NCI-H146 (cell line): ENCODE measurements around the gene RASGEF1B.
"Not testable (repeated sequence)": the region's sequence is repeated elsewhere in the genome, so short reads cannot be mapped to it uniquely, and the experiment has no call there.

Source experiments
- DNase-seq: peaks from one replicate; lab custom pipeline; 2025; lab: John Stamatoyannopoulos, UW

RASGEF1B gene

DNA sequence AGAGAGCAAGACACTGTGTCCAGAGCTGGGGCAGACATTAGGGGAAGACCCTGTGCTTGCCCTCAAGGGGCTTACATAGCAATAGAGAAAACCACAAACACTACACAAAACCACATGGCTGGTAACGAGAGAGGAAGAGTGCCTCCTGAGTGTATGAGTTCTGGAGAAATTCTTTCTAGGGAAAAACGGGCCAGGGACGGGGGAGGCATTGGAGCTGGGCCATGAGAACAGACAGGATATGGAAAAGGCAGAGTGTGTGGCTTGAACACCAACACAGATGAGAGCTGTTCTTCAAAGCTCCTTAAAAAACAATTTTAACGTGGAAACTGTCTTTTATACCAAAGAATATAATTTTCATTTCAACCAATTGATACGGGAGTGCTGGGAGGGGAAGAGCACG lies 42.7 kb downstream of the RASGEF1B start:
- no peak for DNase-seq

DNA sequence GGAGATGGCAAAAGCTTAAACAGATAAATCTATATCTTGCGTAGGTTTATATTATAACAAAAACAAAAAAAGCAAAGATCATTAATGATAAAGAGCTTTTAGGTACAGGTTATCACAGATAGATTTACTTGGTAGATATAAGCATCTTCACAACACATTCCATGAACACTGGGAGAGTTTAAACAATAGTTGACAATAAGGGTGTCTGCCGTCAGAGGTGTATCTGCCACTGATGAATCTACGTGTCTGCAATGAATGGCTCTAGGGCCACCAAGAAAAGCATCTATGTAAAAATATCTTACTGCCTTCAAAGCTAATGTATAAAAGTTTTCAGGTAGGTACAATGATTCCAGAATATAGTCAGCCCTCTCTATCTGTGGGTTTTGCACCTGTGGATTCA lies 43.7 kb downstream of the RASGEF1B start:
- DNase-seq = no peak

DNA sequence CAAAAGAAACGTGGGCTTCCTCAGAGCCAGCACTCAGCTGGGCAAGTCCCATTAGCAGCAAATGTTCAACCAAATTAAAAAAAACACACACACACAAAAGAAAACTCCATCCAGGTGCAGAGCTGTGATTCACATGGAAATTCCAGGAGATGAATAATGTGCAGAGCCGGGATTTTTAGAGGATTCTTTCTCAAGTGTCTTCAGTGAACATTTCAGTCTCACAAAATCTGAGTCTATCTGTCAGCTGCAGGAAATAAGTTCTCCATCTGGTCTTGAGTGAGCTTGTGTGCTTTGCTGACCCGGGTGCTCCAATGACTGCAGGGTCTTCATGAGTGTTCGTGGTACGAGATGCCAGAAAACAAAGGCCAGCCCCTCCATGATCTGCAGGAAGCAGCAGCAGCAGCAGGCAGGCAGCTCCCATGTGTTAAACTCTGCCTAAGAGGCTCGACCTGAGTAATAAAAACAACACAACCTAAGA lies 44.3 kb downstream of the RASGEF1B start:
- DNase-seq = no peak

DNA sequence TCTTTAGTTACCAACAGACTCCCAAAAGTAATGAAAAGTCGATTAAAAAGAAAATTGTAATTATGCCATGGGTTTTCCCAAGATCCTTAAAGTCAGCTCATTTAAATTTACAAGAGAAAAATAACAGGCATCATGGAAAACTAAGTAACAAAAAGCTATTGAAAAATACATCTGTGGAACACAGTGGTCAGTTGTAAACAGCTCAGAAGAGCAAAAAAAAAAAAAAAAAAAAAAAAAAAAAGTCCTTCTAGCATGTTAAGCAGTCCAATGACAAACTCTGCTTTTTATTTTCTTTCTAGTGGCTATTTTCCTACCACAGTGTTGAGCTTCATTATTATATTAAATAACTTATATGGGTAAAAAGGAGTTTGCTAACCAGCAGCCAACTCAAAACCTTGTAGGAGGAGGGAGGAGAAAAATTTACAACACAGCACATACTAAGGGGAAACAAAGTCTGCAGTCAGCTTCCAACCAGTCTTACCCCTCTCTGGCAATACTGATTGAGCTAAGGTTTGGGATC lies 44.9 kb downstream of the RASGEF1B start:
- no peak for DNase-seq

DNA sequence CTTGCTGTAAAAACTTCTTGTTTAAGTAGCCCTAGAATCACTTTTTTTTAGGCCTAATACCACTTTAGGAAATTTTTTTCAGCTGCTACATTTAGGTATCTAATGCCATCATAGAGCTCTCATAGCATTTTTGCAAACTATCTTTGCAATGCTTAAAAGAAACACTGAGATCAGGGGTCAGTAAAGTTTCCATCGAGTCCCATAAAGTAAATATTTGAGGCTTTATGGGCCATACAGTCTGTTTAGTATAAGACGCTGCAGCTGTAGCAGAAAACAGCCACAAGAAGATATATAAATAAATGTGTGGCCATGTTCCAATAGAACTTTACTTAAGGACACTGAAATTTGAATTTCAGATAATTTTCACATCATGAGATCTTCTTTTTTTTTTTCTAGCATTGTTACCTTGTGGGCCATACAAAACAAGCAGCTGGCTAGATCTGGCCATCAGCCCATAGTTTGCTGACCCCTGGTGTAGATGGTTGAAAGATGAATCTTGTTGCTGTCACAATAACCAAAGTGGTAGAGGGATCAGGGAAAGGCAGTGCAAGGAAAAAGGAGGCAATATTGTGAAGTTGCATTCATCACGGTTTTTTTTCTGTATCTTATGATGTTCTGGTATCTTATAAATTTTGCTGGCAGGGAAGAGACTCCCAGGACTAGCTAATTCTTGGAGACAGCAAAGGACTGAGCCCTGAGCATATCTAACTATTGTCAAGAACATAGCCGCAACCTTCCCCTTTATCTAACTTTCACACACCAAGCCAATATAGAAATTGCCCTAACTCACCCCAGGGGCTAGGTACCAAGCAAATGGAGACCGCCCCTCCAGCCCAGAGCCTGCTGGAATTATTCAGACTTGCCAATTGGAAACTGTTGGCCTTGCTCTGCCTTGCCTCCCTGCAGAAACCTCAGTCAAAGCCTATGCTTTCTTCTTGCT lies 46.6 kb downstream of the RASGEF1B start:
- DNase-seq = no peak

GRCh38 chr4:81424336-81424735 lies 47.4 kb downstream of the RASGEF1B start:
- DNase-seq = no peak

- peak; percentile 6 for DNase-seq
These were observed 49.1 kb downstream of the RASGEF1B start for GRCh38 chr4:81422595-81422994.

DNA sequence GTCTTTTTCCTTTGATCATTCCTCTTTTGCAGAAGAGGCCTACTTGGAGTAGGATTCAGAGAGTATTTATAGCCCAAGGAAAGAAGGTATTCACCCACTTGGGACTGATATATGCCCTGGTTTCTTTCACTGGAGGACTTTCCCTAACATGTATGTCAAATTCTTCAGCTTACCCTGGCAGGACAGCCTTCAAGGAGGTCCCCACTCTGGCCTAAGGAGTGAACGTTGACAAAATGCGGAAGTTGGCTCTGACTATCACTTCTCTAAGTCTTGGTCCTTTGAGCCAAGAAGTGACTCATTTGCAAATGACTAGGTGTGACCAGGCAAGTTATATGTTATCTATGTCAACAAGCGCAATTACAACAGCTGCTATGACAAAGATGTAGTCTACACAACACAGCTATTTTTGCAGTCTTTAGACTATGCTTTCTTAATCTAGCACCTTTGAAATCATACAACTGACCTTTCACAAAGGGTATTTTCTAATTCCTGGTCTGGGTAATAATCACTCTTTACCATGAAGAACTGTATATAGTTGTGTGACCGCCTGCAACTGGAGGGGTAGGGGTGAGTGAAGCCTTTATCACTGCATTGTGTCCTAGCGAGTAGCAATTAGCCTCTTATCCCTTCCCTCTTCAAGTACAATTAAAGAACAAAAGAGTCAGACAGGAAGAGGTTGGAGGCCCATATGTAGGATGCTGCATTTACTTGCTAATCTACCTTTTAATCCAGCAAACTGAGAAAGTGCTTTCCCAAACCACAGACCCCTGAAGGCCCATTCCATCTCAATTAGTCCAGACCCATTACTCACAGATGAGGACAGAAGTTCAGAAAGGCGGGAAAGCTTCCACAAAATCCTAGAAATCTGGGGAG lies 50.1 kb downstream of the RASGEF1B start:
- peak; percentile 72 for DNase-seq

GRCh38 chr4:81418572-81418971 lies 53.1 kb downstream of the RASGEF1B start:
- DNase-seq = no peak

GRCh38 chr4:81412946-81413495 lies 58.7 kb downstream of the RASGEF1B start:
- no peak for DNase-seq

- DNase-seq = no peak
These were observed 61.0 kb downstream of the RASGEF1B start for GRCh38 chr4:81410680-81411079.

DNA sequence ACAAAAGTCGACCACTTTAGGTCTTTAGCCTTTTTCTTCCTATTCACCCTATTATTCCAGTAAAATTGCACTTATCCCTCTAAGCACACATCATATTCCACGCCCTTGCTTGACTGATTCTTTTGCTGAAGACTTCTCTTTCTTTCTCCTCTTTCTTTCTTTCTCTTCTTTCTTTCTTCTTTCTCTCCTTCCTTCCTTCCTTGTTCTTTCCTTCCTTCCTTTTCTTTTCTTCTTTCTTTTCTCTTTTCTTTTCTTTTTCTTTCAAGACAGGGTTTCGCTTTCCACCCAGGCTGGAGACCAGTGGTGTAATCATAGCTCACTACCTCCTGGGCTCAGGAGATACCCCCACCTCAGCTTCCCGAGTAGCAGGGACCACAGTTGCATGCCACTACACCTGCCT lies 61.9 kb downstream of the RASGEF1B start:
- DNase-seq = no peak

DNA sequence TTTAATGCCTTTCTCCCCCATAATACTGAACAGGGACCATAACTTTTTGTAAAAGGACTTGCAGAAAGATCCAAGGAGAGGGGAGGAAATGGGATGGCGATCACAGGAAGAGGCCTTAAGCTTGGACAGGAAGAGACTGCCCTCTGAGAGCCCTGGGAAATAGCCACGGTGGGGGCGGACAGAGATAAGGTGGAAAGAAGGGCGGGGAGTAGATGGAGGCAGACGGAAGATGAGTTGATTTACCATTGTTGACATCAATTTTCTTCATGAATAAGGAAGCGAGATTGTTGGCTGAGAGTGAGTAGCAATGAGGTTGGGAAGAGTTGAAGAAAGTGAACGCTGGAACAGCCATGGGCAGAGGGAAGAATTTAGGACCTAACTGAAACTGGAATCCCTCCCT lies 63.4 kb downstream of the RASGEF1B start:
- DNase-seq = no peak

GRCh38 chr4:81407726-81408125 lies 64.0 kb downstream of the RASGEF1B start:
- no peak for DNase-seq

DNA sequence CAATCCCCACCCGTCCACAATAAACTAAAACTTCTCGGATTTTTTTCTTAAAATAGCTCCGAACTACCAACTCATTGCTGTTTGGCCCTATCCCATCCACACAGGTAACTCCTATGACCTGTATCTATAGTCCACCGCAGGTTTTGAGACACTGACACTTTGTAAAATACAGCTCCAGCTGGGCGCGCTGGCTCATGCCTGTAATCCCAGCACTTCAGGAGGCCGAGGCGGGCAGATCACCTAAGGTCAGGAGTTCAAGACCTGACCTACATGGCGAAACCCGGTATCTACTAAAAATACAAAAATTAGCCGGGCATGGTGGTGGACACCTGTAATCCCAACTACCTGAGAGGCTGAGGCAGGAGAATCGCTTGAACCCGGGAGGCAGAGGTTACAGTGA lies 65.2 kb downstream of the RASGEF1B start:
- not testable (repeated sequence) for DNase-seq

DNA sequence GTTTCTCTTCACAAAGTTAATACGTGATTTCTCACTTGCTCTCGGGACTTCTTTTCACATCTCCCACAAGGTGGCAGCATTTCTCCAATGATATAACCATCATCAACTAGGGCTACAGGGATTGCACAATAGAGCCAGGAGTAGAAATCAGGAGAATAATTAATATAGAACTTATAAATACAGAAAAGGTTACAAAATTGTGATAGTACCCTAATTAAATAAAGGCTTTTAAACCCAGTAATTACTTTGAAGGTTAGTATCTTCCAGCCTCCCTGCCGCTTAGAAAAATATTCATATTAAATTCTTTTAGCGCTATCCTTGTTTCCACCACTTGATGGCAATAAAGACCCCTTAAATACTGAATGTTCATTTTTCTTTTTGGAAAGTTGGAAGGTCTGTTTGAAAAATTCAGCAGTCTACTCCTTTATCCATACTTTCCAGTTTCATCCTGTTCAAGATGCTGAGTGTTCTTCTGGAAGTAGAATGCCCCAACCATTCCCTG lies 65.8 kb downstream of the RASGEF1B start:
- DNase-seq = peak; percentile 78

- DNase-seq = no peak
These were observed 67.0 kb downstream of the RASGEF1B start for GRCh38 chr4:81404741-81405140.

GRCh38 chr4:81404294-81404693 lies 67.4 kb downstream of the RASGEF1B start:
- no peak for DNase-seq

DNA sequence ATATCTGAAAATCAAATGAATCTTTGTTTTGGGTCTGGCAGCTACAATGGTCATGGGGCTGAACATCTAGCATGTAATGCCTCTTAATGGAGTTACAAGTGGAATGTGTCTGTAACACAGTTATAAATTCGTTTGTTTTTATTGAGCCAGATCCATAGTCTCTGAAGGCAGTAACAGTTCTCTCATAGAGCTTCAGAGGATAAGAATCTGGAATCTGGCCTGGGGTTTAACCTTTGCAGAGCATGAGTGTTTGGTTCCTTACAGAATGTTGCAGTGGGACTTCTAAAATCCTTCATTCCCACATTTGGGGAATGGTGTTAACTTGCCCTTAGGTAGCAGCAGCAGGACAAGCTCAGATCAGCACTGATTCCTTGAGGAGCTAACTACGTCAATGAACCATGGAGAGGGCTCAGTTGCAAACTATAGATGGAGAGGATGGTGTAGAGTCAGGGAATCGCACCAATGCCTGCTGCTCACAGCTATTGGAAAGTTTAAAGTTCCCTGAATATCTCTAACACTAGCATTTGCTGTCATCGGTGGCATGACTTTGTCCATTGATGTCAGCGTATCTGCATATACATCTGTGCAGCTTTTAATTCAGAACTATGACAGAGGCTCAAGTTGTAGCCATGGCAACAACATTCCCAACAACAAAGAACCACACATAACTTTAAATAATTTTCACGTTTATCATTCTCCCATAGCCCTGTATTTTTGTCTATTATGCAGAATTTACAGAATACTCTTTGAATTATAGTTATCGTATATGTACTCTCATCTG lies 72.2 kb downstream of the RASGEF1B start:
- no peak for DNase-seq

GRCh38 chr4:81398379-81398778 lies 73.3 kb downstream of the RASGEF1B start:
- no peak for DNase-seq

DNA sequence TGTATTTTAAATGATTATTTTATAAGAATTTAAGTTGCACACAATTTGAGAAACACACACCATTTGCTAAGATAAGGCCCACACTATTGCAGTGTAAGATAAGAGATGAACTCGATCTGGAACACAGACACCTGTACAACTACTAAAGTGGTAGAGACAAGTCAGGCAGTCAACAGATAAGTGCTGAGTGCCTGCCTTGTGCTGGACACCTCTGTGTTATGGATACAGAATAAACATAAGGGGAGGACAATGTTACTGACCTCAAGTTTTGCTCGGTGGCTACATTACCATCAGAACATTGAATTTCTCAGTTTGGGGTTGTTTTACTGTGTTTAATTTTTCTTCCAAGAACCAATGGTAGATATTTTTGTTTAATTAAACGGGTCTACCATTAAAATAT lies 74.1 kb downstream of the RASGEF1B start:
- DNase-seq = no peak
